ENCODE results near the gene SPSB4. TPM values are rescaled to one million over a fixed set of nuclear protein-coding genes. Genes with fewer than 3 reads are reported as not detected.

The SPSB4 gene
- total and polyA plus RNA-seq, 10 of the 15 experiments (the other 5 are each of a cell fraction or from before 2014, with no cell fraction given), result not detected

DNA sequence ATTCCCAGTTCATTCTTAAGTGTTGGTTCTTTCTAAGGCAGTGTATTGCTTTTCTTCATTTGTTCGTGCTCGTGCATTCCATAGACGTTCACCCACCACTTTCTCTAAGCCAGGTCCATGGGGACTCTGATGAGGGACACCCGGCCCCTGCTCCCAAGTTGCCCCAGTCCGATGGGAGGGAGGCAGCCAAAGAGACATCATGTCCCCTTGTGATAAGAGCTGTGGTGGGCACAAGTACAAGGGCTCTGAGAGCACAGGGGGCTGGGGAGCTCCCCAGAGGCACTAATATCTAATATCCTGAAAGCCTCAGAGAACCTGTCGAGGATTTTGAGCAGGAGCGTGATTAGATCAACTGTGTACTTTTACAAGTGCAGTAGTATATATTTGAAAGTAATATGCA is 6.3 kb downstream of the SPSB4 start (continued):
- TF ChIP-seq, protein P1, sequence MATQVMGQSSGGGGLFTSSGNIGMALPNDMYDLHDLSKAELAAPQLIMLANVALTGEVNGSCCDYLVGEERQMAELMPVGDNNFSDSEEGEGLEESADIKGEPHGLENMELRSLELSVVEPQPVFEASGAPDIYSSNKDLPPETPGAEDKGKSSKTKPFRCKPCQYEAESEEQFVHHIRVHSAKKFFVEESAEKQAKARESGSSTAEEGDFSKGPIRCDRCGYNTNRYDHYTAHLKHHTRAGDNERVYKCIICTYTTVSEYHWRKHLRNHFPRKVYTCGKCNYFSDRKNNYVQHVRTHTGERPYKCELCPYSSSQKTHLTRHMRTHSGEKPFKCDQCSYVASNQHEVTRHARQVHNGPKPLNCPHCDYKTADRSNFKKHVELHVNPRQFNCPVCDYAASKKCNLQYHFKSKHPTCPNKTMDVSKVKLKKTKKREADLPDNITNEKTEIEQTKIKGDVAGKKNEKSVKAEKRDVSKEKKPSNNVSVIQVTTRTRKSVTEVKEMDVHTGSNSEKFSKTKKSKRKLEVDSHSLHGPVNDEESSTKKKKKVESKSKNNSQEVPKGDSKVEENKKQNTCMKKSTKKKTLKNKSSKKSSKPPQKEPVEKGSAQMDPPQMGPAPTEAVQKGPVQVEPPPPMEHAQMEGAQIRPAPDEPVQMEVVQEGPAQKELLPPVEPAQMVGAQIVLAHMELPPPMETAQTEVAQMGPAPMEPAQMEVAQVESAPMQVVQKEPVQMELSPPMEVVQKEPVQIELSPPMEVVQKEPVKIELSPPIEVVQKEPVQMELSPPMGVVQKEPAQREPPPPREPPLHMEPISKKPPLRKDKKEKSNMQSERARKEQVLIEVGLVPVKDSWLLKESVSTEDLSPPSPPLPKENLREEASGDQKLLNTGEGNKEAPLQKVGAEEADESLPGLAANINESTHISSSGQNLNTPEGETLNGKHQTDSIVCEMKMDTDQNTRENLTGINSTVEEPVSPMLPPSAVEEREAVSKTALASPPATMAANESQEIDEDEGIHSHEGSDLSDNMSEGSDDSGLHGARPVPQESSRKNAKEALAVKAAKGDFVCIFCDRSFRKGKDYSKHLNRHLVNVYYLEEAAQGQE (IDR thresholded peaks at IDR 0.05; ENCODE audit: low read depth, low read length), result no peak

DNA sequence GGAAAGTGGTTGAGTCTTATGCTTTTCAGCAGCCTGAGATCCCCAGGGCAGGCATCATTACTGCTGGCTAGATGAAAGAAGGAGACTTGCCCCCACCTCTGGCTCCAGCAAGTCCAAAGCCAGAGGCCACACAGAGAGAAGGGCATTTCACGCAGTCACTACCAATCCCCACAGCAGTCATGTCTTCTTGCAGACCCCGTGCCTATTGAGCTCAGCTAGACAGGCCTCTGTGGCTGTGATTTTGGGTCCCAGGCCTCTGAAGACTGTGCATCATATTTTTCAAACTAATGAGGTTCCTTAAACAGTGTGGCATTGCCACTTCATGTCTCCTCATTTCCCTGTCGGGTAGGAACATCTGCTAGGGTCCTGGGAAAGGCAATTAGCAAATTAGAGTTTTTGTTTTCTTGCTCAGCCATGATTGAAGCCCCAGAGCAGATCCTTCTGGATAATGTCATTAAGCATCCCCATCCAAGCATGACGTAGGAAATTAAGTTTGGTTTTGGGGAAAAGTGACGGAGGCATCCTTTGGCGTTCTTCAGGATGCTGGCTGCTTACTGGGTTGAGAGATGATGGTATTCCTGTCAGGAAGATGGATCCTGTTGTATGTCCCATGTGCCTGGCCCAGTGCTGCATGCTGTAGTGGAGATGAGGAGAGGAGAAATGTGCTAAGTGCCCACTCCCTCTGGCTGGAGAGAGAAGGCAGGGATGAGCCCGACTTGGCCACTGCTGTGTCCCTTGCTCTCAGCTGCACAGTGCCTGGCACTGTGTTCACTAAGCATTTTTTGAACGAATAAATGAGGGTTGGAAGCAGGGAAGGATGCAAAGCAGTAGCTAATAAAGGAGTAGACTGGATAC is 7.0 kb downstream of the SPSB4 start:
- in situ Hi-C loops (cut with MboI), result no loop called here
- no peak for FAIRE-seq

More for the DNA sequence above, 7.0 kb downstream of the SPSB4 start:
- Histone ChIP-seq H3K4me1 (ENCODE audit: control insufficient read depth, insufficient read depth, low read length) (no peaks in the 10 kb centered on the region), H3K79me2 (ENCODE audit: control insufficient read depth, insufficient read depth, low read length) (no peaks in the 10 kb centered on the region), H3K27me3 (replicated peaks in 1 of 2; ENCODE audit: control insufficient read depth in 2 of 2, insufficient read depth in 2 of 2, low read length in 1 of 2) (peaks cover 0 to 2% of the 10 kb centered on the region in 2 experiments; a peak in 2 of 4 replicates), H3K27ac (ENCODE audit: control insufficient read depth, insufficient read depth) (no peak overlapping the region), H4K20me1 (ENCODE audit: control insufficient read depth, insufficient read depth) (no peaks in the 10 kb centered on the region), H3K4me2 (ENCODE audit: control insufficient read depth, insufficient read depth) (no peak overlapping the region), H3K36me3 (ENCODE audit: control insufficient read depth in 2 of 2, insufficient read depth in 2 of 2, low read length in 1 of 2) (no peaks in the 10 kb centered on the region), H3K9me3 (replicated peaks; ENCODE audit: control insufficient read depth, insufficient read depth, low read length) (no peaks in the 10 kb centered on the region), H3K4me3 (no peak overlapping the region), H2AFZ (ENCODE audit: control insufficient read depth, low read depth, low read length) (no peak overlapping the region), H3K9ac (ENCODE audit: control insufficient read depth, insufficient read depth, low read length) (no peak overlapping the region)
- 22% methylated on average over 8 of the region's 8 CpGs for WGBS (ENCODE audit: insufficient coverage, insufficient replicate concordance, low lambda C conversion rate, missing lambda C conversion rate)
- BruUV-seq (replicated peaks), result no TSS peak
- RAD21 ChIA-PET (ENCODE audit: unreplicated experiment), result interaction anchor here (0.9 kb wide), 1 partner anchor 133 kb away, joined by 3 read pairs; no protein-coding TSS in a partner anchor
- POLR2A ChIA-PET, result no interaction called here
- no peak for TF ChIP-seq KLF5 (IDR thresholded peaks at IDR 0.05; ENCODE audit: partially characterized antibody)
- TF ChIP-seq ZNF207 (IDR thresholded peaks at IDR 0.05; ENCODE audit: borderline replicate concordance), result no peak
- TF ChIP-seq CREM (IDR thresholded peaks at IDR 0.05; ENCODE audit: low read depth), result no peak
- TF ChIP-seq, protein P2, sequence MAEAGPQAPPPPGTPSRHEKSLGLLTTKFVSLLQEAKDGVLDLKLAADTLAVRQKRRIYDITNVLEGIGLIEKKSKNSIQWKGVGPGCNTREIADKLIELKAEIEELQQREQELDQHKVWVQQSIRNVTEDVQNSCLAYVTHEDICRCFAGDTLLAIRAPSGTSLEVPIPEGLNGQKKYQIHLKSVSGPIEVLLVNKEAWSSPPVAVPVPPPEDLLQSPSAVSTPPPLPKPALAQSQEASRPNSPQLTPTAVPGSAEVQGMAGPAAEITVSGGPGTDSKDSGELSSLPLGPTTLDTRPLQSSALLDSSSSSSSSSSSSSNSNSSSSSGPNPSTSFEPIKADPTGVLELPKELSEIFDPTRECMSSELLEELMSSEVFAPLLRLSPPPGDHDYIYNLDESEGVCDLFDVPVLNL (IDR thresholded peaks at IDR 0.05; ENCODE audit: low read depth, low read length), result no peak
- no peak for TF ChIP-seq MYB (IDR thresholded peaks at IDR 0.05; ENCODE audit: borderline replicate concordance, low read depth, low read length)
- no peak for TF ChIP-seq JUND (IDR thresholded peaks at IDR 0.05; ENCODE audit: low read depth, low read length)
- TF ChIP-seq RFX5 (IDR thresholded peaks at IDR 0.05; ENCODE audit: low read depth, low read length), result no peak
- no peak for TF ChIP-seq BMI1 (IDR thresholded peaks at IDR 0.05; ENCODE audit: borderline replicate concordance)
- no peak for TF ChIP-seq CEBPB (IDR thresholded peaks at IDR 0.05; ENCODE audit: borderline replicate concordance in 1 of 2, low read depth in 2 of 2, low read length in 2 of 2)
- CTCF ChIA-PET, result no interaction called here
- SMC1A ChIA-PET (ENCODE audit: uncharacterized antibody, unreplicated experiment), result no interaction called here
- intact Hi-C loops (cut with micrococcal nuclease; ENCODE audit: unreplicated experiment), result no loop called here
- ATAC-seq (no peak), DNase-seq (ENCODE audit: low read depth, low spot score) (no peak)

All from GM12878 (cell line).